GM10248 (cell line): ENCODE measurements around the gene RUNX1.

Source experiments
- CTCF ChIA-PET: fragments of 300-600 bp; sonication (Branson Sonifier 250); formaldehyde crosslinking; extraction: SDS; loops from one replicate; lab custom pipeline; 2021; ENCODE audit warnings: antibody characterized with exemption; lab: Yijun Ruan, JAX
- POLR2A ChIA-PET: fragments of 350-650 bp; sonication (Branson Sonifier 250); formaldehyde crosslinking; extraction: SDS; loops from one replicate; lab custom pipeline; 2020; ENCODE audit warnings: antibody characterized with exemption; lab: Yijun Ruan, JAX
- DNase-seq: peaks from one replicate; pipeline ENCODE4 v3.0.0; 2012; ENCODE audit errors: extremely low spot score
- TF ChIP-seq, protein P1 (sequence below): IDR thresholded peaks from 2 replicates; pipeline ENCODE4 v1.5.1; 2012; ENCODE audit warnings: mild to moderate bottlenecking, low read depth; ENCODE audit errors: extremely low read depth, missing control alignments, control extremely low read depth

The RUNX1 gene

DNA sequence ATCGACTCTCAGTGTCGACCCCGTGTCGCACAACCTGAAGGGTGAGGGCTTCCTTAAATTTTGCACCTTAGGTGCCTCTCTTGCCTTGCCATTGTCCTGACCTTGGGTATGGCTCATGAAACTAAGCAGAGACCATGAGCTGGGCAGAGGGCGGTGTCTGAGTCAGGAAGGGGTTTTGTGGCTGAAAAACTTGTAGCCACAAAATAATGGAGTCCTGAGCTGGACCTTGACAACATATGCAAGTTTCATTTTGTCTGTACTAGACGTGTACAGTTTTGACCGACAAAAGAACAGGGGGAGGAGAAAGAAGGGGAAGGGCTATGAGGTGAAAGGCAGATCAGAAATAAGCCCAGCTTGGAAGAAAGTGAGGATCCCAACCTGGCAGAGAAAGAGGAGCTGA, 8.3 kb upstream of the RUNX1 start:
- POLR2A ChIA-PET, result interaction anchor here (0.8 kb wide), 1 partner anchor 9 kb away, joined by 6 read pairs; no protein-coding TSS in a partner anchor
- TF ChIP-seq, protein P1, sequence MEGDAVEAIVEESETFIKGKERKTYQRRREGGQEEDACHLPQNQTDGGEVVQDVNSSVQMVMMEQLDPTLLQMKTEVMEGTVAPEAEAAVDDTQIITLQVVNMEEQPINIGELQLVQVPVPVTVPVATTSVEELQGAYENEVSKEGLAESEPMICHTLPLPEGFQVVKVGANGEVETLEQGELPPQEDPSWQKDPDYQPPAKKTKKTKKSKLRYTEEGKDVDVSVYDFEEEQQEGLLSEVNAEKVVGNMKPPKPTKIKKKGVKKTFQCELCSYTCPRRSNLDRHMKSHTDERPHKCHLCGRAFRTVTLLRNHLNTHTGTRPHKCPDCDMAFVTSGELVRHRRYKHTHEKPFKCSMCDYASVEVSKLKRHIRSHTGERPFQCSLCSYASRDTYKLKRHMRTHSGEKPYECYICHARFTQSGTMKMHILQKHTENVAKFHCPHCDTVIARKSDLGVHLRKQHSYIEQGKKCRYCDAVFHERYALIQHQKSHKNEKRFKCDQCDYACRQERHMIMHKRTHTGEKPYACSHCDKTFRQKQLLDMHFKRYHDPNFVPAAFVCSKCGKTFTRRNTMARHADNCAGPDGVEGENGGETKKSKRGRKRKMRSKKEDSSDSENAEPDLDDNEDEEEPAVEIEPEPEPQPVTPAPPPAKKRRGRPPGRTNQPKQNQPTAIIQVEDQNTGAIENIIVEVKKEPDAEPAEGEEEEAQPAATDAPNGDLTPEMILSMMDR, result no peak
- DNase-seq, result no peak
- CTCF ChIA-PET, result interaction anchor here (0.9 to 1.3 kb wide), 2 partner anchors 104 to 168 kb away, joined by 3 read pairs; no protein-coding TSS in a partner anchor

DNA sequence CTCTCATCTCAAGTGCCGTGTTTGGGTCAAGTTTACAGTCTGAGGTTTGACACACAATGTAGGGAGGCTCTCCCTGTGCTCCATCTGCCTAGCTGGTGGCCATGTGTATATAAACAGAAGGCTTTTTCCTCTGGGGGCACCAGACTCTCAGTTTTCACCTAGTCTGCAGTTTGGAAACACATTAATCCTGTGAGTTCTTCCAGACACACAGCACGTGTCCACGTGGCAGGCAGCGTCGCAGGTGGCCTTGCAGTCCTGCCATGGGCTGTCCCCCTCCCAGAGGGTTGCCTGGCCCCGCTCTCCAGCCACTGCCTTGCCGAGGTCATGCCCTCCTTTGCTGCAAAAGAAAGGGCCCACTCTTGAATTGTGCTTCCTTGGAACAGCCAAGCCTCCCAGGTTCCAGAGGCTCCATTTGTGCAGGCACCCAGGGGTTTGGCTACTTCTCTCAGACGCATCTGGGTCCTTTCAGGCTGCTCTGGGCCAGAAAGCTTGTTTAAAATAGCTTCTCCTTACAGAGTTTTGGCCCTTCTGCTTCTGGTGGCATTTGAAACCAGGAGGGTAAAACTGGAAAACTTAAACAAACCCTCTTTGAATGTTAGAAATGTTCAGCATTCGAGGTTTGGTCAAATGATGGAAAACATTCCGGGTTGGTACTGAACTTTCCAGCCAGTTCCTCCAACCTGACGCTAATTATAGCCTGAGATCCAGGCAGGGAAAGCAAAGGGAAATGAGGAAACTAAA, 4.4 kb upstream of the RUNX1 start:
- ChIA-PET POLR2A (interaction anchor here (0.5 kb wide), 1 partner anchor 304 kb away, joined by 4 read pairs; no protein-coding TSS in a partner anchor), CTCF (interaction anchor here (1.2 to 2.6 kb wide), 4 partner anchors 11 to 308 kb away, joined by 3 to 8 read pairs (median 6); no protein-coding TSS in a partner anchor)
- TF ChIP-seq, protein P1, result no peak
- no peak for DNase-seq

DNA sequence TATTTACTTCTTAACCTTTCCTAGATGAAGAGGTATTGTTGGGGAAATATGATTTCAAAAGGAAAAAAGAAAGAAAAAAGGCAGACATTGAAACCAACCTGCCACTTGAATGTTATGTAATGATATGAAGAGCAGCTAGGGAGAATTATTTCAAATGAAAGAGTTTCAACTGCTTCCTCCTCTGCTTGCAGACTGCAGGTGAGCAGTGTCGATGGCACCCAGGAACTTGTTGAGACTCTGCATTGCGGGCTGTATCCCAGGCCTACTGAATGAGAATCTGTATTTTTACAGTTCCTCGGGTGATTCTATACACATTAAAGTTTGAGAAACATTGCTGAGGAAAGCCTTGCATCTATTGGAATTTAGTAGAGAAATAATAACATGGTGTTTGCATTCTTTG, 3.7 kb upstream of the RUNX1 start:
- CTCF ChIA-PET, result interaction anchor here (1.1 to 2.6 kb wide), 6 partner anchors 10 to 307 kb away, joined by 3 to 8 read pairs (median 4); no protein-coding TSS in a partner anchor
- no peak for DNase-seq
- POLR2A ChIA-PET, result no interaction called here
- TF ChIP-seq, protein P1, result no peak

DNA sequence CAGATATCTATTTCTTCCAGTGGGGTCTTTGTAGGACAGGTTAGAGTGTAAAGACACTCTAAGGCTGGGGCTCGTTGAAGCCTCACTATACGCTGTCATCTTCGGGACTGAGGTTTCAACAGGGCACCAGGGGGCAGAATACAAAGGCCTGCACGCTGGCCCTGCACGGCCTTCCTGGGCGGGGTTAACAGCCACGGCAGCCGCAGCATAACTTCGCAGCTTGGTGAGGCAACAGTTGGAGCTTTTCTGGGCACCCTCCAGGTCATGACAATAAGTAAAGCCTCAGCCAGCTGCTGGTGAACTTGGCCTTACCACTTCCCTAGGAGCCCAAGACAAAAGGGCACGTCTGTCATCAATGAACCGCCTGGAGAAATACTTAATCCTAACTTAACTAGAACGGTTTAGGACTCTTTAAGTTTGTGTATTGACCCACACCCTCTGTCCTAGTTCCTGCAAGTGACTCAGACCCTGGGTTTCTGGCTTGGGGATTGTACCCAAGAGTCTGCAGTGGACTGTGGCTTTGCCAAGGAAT, 2.3 kb upstream of the RUNX1 start:
- TF ChIP-seq, protein P1, result peak; percentile 62
- ChIA-PET POLR2A (interaction anchor here (0.9 kb wide), 1 partner anchor 163 kb away, joined by 3 read pairs; no protein-coding TSS in a partner anchor), CTCF (interaction anchor here (0.6 to 2.6 kb wide), 18 partner anchors 8 to 392 kb away, joined by 3 to 8 read pairs (median 3); no protein-coding TSS in a partner anchor)
- peak; percentile 58 for DNase-seq

DNA sequence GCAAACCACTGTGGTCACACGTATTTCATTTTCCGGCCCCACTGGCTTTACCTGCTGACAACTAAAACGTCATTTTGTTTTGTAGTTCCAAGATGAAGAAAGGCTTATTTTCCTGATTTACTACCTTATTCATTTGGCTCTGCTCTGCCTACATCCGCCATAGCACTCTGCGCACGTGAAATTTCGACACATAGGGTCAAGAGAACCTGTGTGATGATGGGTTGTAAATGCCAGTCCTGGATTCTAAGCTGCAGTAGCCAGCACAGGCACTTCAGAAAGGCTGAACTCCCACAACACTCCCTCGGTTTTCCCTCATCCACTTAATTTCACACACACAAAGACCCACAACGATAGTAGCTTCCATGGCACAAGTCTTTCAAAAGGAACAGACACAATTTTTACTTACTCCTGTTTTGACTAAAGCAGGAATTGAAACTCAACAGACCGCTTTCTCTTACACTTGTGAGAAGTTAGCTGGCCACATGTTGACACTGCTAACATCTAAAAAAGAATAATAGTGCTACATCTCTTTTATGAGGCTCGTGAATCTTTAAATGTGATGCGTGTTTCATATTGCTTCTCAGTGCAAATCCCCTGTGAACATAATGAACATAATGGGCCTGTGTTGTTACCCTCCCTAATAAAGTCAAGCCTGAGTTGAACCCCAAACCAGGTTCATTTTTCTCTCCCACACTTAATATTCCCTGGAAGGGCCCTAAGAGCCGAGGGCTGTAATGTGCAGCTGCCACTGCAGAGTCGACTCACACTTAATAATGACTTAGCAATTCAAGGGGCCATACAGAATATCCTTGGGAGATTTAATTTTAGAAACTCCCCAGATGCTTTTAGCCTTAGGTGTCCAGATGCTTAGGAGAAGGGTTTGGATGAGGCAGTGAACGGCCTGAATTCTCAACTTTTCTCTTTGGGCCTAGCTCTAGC, 1.5 kb upstream of the RUNX1 start:
- CTCF ChIA-PET, result interaction anchor here (0.8 to 2.4 kb wide), 14 partner anchors 8 to 393 kb away, joined by 3 to 8 read pairs (median 3); no protein-coding TSS in a partner anchor
- DNase-seq, result peak; percentile 58
- TF ChIP-seq, protein P1, result no peak
- POLR2A ChIA-PET, result interaction anchor here (0.6 to 0.9 kb wide), 2 partner anchors 61 to 163 kb away, joined by 3 read pairs; no protein-coding TSS in a partner anchor
